HG02870 (cell line): ENCODE measurements around the gene KIDINS220.

Experiments used
- ATAC-seq: cut with Tn5 transposase; IDR thresholded peaks from one replicate; pipeline ENCODE4 v1.9.1; 2021; ENCODE audit warnings: mild to moderate bottlenecking, moderate library complexity; ENCODE audit not compliant: unreplicated experiment

KIDINS220 gene

DNA sequence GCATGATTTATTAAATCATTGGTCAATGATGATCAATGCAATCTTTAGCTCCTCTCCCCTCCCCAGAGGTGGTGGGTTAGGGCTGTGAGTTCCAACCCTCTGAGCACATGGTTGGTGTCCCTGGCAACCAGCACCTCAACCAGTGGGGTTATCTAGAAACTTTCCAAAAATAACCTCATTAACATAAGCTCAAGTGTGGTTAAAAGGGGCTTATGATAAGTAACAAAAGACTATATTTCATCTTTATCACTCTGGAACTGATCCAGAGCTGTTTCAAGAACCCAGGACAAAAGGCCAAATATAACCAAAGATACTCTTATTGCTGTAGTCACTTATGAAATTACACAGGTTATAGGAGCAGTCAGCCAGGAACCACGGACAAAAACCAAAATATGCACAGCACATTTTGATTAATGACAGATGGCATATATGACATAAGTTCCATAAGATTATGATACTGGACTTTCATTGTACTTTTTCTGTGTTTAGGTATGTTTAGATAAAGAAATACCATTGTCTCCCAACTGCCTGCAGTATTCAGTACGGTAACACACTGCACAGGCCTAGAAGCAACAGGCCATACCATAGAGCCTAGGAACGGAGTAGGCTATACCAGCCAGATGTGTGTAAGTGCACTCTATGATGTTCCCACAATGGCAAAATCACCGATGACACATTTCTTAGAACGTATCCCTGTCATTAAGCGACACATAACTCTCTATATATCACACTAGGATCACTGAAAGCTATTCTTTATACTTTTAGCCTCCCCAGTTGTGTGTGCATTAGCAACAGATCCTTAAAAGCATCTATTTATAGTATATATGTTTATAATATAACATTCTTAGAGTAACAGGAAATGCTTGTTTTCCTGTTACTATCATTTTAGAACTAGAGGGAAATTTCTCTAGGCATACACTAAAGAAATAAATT is 31.9 kb downstream of the KIDINS220 start:
- ATAC-seq = no peak

GRCh38 chr2:8803658-8804379 is 33.6 kb downstream of the KIDINS220 start:
- ATAC-seq = peak; percentile 98

DNA sequence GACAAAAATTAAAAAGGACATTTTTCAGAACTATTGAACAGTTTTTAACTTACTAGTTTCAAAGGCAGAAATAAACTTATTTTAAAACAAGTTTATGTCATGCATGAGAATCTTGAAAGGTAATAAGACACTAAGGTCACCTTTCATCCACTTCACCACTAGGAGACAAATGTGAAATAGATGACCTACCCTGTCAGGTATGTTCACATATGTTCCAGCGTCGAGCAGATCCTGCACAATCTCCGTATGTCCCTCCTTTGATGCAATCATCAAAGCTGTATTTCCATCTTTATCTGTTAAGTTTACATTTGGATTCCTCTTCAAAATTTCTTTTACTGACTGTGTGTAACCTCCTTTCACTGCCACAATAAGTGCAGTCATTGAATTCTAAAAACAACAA is 34.7 kb downstream of the KIDINS220 start:
- no peak for ATAC-seq

DNA sequence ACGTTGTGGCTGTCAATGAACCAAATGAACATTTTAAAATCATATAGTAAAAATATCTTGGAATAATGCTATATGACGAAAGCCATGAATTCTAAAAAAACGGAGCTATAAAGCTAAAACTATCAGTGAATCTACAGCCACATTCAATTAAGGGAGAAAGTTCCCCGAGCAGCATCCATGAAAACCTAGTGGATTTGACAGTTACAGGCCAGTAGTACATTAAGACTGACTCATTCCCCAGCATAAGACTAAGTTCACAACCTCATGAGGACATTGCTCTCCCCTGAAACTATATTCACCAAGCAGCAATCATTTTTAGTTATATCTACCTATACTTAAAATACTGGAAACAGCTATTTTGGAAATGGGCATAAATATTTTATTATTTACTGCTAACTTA is 36.6 kb downstream of the KIDINS220 start:
- no peak for ATAC-seq

GRCh38 chr2:8800218-8800617 is 37.2 kb downstream of the KIDINS220 start:
- no peak for ATAC-seq

DNA sequence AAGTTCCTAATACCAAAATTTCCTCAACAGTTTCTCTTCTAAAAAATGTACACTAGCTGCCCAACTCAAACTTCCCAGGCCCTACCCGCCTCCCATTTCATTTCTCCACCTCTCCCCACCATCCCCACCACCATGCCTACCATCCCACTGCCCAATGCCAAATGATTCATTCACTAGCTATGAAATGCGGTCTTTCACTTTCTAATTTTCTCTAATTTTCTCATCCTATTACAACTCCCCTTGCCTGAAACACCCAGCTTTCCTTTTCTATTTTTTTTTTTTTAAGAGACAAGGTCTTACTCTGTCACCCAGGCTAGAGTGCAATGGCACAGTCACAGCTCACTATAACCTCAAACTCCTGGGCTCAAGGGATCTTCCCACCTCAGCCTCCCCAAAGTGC is 38.4 kb downstream of the KIDINS220 start:
- ATAC-seq = no peak

- no peak for ATAC-seq
Observed at GRCh38 chr2:8798393-8798792, 39.0 kb downstream of the KIDINS220 start.

DNA sequence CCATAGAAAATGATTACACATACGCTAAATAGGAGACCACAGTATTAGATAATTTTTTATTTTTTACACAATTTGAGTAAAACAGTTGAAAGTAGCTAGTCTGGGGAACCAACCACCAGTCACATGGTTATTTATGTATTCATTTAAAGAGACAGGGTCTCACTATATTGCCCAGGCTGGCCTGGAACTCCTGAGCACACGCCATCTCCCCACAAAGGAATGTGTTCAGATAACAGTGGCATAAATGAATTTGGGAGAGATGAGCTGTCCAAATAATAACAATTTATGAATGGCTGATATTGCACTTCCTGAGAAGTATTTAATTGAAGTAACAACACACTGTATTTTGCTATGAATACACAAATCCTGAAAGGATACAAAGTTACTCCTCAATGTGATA is 39.7 kb downstream of the KIDINS220 start:
- no peak for ATAC-seq

DNA sequence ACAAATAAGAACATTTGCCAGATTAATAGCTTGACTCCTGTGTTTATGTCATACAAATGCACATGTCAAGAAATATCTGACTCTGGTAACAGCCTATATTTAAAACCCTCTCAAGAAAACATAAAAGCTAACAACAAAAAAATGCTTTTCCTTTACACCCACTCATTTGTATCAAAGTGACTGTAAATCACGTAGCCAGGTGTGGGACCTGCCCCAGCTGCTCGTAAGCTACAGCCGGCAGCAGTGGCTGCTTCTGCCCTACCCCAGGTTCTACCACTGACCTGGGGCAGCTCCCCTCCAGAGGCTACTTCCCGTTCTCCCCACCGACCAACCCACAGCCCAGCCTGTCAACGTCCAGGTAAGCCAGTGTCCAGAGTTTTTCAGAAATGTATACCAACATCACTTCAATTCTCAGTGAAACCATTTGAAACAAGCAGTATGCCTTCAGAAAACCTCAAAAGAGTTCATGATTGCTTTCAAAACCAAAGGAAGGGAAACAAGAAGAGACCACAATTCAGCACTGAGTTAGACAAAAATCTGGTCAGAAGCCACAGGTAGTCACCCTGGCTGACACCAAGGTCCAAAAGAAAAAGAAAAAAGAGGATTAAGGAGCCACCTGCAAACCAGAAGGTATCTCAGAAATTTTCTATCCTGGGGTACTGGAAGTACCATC is 40.4 kb downstream of the KIDINS220 start:
- peak; percentile 96 for ATAC-seq

DNA sequence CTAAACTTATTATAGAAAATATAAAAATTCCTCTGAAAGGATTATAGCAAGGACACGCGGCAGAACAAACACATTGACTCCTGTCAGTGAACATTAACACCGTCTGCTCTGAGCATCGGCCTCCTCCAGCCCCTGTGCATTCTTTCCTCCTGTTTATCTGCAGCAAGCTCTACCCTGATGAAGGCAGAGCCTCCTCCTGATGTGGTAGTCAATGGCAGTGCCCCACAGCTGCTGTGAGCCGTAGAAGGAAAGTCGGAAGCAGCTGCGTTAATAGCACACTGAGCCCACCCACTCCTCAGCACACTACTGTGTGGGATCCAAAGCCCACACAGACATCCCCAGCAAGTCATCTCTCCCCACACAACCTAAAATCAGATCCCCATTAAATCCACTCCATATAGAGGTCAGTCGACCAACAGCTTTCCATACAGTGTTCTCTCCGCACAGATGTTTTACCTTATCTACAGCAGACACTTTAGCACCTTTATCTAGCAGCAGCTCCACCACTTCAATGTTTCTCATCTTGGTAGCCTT is 41.0 kb downstream of the KIDINS220 start:
- ATAC-seq = no peak

DNA sequence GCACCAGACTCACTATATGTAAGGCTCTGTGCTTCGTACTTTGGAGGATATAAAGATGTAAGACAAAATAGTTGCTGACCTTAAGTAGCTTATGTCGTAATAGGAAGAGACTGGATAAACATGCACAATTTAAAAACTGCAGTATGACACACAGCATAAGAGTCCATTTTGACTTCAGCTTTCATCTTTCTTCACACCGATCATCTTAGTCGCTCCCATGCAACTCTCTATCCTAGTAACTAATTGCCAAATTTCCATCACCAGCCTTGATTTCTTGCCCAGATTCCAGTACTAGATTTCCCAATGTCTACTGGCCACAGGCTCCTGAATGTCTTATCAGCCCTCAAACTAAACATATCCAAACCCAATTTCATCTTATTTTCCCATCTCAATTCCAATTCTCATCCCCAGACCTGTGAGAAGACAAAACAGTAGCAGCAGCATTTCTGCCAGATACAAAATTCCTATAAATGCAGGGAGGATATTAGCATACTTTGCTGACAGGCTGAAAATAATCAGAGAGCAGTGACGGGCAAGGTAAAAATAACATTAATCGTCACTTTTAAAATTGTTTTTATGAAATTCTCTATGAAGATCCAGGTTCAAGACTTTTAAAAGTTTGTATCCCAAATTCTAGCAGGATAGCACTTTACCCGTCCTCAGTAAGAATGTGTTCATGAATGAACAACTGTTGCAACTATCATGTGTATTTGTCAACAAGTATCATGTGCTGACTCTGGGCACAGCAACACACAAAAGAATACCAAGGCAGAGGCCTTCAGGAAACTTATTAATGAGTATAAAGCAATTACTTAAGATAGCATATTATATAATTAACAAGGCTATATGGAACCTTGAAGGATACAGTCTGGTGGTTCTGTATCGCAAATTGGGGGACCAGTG is 42.2 kb downstream of the KIDINS220 start:
- no peak for ATAC-seq

- ATAC-seq = peak; percentile 78
Observed at GRCh38 chr2:8790739-8791162, 46.7 kb downstream of the KIDINS220 start.

DNA sequence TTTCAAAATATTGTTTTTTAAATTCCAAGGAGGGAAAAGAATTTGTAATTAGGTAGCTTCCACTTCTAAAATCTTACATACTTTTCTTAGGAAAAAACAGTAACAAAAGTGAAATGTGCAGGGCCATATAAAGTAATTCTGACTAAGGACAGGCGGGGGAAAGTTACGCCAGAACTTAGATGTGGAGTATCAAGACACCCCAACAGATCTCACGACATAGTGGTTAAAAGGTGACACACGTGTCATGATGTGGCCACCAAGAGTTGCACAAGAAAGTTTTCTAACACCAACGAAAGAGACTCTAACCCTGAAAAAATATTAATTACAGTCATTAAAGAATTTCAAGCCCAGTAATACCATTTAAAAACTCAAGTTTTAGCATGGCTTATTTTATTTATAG is 51.0 kb downstream of the KIDINS220 start:
- no peak for ATAC-seq

- ATAC-seq = no peak
Observed at GRCh38 chr2:8779795-8780671, 57.4 kb downstream of the KIDINS220 start.

GRCh38 chr2:8774371-8774770 is 63.0 kb downstream of the KIDINS220 start:
- ATAC-seq = no peak

DNA sequence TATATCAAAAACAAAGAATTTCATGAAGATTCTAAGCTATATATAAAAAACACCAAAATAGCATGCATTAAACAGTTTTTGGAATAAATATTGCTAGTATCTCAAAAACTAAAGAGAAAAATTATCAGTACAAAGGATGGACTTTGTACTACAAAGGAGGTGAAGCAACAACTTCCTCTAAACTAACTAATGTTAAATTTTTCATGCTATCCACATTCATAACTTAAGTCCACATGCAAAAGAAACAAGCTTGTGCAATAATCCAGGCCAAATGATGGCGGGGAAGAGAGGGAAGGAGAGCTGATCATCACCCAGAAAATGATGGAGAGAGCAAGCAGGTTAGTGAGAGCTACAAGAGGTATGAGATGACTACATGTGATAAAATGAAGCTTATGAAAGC is 70.1 kb downstream of the KIDINS220 start:
- no peak for ATAC-seq

DNA sequence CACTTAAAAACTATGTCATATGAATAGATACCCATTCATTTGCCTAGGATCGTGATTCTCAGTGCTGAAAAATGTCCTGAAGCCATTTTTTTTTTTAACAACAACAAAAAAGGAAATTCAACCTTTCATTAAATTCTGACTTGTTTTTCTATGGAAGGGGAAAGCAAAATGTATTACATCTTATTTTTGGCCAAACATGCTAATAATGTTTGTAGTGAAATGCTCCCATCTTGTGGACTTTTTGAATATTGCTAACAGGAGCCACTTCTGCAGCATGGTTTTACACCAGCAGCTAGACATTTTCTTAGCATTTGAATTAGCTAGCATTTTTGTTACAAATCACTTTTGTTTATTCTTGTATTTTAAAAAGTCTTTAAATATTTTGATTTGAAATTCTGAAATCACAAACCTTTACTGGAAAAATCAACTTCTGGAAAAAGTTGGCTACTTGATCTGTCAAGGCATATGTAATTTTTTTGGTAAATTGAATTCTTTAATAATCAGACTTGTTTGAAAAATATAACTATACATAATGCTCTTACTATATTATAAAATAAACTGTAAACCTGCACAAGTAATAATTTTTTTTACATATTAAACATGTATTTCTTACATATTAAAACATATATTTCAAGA is 75.8 kb downstream of the KIDINS220 start:
- no peak for ATAC-seq

- no peak for ATAC-seq
Observed at GRCh38 chr2:8756716-8757115, 80.7 kb downstream of the KIDINS220 start.

DNA sequence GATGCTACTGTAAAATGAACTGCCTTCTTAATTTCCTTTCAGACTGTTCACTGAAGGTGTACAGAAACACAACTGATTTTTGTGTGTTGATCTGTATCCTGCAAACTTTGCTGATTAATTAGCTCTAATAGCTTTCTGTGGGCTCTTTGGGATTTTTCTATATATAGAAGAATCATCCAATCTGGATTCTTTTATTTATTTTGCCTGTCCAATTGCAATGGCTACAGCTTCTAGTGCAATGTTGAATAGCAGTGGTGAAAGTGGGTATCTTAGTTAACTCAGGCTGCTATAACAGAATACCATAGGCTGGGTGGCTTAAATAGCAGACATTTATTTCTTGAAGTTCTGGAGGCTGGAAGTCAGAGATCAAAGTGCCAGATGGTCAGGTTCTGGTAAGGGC is 81.2 kb downstream of the KIDINS220 start:
- no peak for ATAC-seq
